ENCODE measurements around the gene HLA-DQB1. TPM values are rescaled to one million over a fixed set of nuclear protein-coding genes. Genes with fewer than 3 reads are reported as not detected.

The HLA-DQB1 gene
- total RNA-seq, 1 experiment from 2014 or later, result 2.1 TPM

DNA sequence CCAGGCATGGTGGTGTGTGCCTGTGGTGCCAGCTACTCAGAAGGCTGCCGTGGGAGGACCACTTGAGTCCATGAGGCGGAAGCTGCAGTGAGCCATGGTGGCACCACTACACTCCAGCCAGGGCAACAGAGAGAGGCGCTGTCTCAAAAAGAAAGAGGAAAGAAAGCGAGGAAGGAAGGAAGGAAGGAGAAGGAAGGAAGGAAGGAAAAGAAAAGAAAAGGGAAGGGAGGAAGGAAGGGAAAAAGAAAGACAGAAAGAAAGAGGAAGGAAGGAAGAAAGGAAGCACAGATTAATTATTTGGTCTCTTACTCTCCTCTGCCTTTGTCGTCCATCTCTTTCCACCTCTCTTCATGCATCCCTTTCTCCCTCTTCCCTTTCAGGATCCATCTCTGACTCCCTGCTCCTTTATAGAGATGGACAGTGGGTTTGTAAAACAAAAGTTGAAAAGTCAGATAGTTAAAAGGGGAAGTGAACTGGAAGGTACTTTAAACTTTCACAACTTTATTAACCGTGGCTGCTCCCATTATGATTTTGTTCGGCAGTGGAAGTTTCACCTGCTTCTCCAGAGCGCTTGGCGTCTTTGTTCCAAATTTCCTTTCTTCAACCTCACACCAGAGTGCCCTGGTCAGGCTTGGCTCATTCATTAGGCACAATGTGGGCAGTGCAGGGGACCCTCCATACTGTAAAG, 27.8 kb downstream of the HLA-DQB1 start:
- no peaks in the 10 kb centered on the region for H3K9me3 ChIP-seq (ENCODE audit: control insufficient read depth in 1 of 2, insufficient read depth in 1 of 2, low read depth in 1 of 2, low read length in 2 of 2)

DNA sequence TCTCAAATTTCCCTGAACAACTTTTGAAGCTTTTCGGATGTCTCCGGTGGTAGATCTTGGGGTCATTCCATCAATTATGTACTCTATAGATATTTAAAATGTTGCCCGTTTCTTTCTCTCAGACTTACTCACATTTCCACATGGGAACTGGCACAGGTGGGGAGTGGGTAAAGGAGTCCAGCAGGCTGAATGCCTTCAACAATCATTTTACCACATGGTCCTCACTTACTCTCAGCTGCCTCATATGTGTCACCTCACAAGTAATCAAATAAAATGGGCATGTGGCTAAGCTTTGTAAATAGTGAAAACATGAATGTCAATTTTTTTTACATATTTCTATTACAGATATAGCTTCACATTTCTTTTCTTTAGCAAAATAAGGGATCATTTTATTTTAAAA, 28.6 kb downstream of the HLA-DQB1 start:
- Histone ChIP-seq H3K9me3 (ENCODE audit: control insufficient read depth in 1 of 2, insufficient read depth in 1 of 2, low read depth in 1 of 2, low read length in 2 of 2) (no peaks in the 10 kb centered on the region), H3K27ac (ENCODE audit: low read depth, low read length) (no peak overlapping the region), H3K27me3 (ENCODE audit: insufficient read depth, low read length) (no peaks in the 10 kb centered on the region), H3K4me1 (ENCODE audit: control insufficient read depth in 1 of 2, insufficient read depth in 2 of 2, low read length in 2 of 2) (no peaks in the 10 kb centered on the region), H4K20me1 (ENCODE audit: insufficient read depth) (no peaks in the 10 kb centered on the region), H3K79me2 (ENCODE audit: insufficient read depth, low read length) (no peaks in the 10 kb centered on the region), H3K4me3 (replicated peaks in 1 of 2; ENCODE audit: low read depth in 1 of 2, low read length in 2 of 2) (no peak overlapping the region), H2AFZ (ENCODE audit: low read depth, low read length, poor library complexity, severe bottlenecking) (no peak overlapping the region), H3K36me3 (ENCODE audit: control insufficient read depth in 1 of 2, insufficient read depth in 2 of 2, low read length in 2 of 2) (no peaks in the 10 kb centered on the region), H3K4me2 (ENCODE audit: low read length) (no peak overlapping the region), H3K9me2 (ENCODE audit: insufficient read depth) (no peaks in the 10 kb centered on the region), H3K9ac (ENCODE audit: low read length) (no peak overlapping the region)
- ChIA-PET CTCF (no interaction called here), POLR2A (no interaction called here), RAD21 (ENCODE audit: low non-redundant PET in 1 of 2, low total read pairs in 2 of 2, uncharacterized antibody in 2 of 2, unreplicated experiment in 2 of 2) (no interaction called here)
- DNase-seq (ENCODE audit: low read depth, low spot score), result no peak
- intact Hi-C loops (cut with micrococcal nuclease), result no loop called here
- ATAC-seq, result no peak
- BruUV-seq (replicated peaks), result no TSS peak
- no peak for TF ChIP-seq POLR2AphosphoS5 (IDR thresholded peaks at IDR 0.05; ENCODE audit: low read depth, low read length)
- no peak for TF ChIP-seq EZH2phosphoT487 (IDR thresholded peaks at IDR 0.05; ENCODE audit: borderline replicate concordance)
- TF ChIP-seq, protein P1, sequence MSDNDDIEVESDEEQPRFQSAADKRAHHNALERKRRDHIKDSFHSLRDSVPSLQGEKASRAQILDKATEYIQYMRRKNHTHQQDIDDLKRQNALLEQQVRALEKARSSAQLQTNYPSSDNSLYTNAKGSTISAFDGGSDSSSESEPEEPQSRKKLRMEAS (IDR thresholded peaks at IDR 0.05), result no peak
- TF ChIP-seq JUND (IDR thresholded peaks at IDR 0.05), result no peak
- TF ChIP-seq, protein P2, sequence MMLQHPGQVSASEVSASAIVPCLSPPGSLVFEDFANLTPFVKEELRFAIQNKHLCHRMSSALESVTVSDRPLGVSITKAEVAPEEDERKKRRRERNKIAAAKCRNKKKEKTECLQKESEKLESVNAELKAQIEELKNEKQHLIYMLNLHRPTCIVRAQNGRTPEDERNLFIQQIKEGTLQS (IDR thresholded peaks at IDR 0.05), result no peak
- TF ChIP-seq FOSL1 (IDR thresholded peaks at IDR 0.05; ENCODE audit: low read depth), result no peak
- TF ChIP-seq ELF1 (IDR thresholded peaks at IDR 0.05; ENCODE audit: borderline replicate concordance, low read depth), result no peak
- TF ChIP-seq EGR1 (IDR thresholded peaks at IDR 0.05; ENCODE audit: low read depth), result no peak
- no peak for TF ChIP-seq SRF (IDR thresholded peaks at IDR 0.05; ENCODE audit: low read depth)
- TF ChIP-seq RAD21 (IDR thresholded peaks at IDR 0.05; ENCODE audit: low read depth), result no peak
- no peak for TF ChIP-seq REST (IDR thresholded peaks at IDR 0.05; ENCODE audit: low read depth)
- no peak for TF ChIP-seq TCF7L2 (IDR thresholded peaks at IDR 0.05; ENCODE audit: borderline replicate concordance, extremely low read depth, insufficient read depth, insufficient read length)

More for the DNA sequence above, 27.8 kb downstream of the HLA-DQB1 start:
- H3K27me3 ChIP-seq (ENCODE audit: insufficient read depth, low read length), result no peaks in the 10 kb centered on the region
- POLR2A ChIA-PET, result no interaction called here
- H3K9ac ChIP-seq (ENCODE audit: low read length), result no peak overlapping the region
- TF ChIP-seq TCF7L2 (IDR thresholded peaks at IDR 0.05; ENCODE audit: borderline replicate concordance, extremely low read depth, insufficient read depth, insufficient read length) (no peak), ELF1 (IDR thresholded peaks at IDR 0.05; ENCODE audit: borderline replicate concordance, low read depth) (no peak), CBX3 (IDR thresholded peaks at IDR 0.05; ENCODE audit: low read depth) (no peak), POLR2AphosphoS5 (IDR thresholded peaks at IDR 0.05; ENCODE audit: low read depth, low read length) (no peak)
- TF ChIP-seq, protein P2 (IDR thresholded peaks at IDR 0.05), result no peak
- CTCF ChIA-PET, result no interaction called here
- no peak overlapping the region for H3K27ac ChIP-seq (ENCODE audit: low read depth, low read length)
- no TSS peak for BruUV-seq (replicated peaks)
- no peaks in the 10 kb centered on the region for H4K20me1 ChIP-seq (ENCODE audit: insufficient read depth)
- DNase-seq (ENCODE audit: low read depth, low spot score) (no peak), ATAC-seq (no peak)
- H3K36me3 ChIP-seq (ENCODE audit: control insufficient read depth in 1 of 2, insufficient read depth in 2 of 2, low read length in 2 of 2), result no peaks in the 10 kb centered on the region
- H3K4me1 ChIP-seq (ENCODE audit: control insufficient read depth in 1 of 2, insufficient read depth in 2 of 2, low read length in 2 of 2), result no peaks in the 10 kb centered on the region
- no peak overlapping the region for H2AFZ ChIP-seq (ENCODE audit: low read depth, low read length, poor library complexity, severe bottlenecking)
- no peak overlapping the region for H3K4me3 ChIP-seq (replicated peaks in 1 of 2; ENCODE audit: low read depth in 1 of 2, low read length in 2 of 2)
- no peaks in the 10 kb centered on the region for H3K79me2 ChIP-seq (ENCODE audit: insufficient read depth, low read length)
- H3K9me2 ChIP-seq (ENCODE audit: insufficient read depth), result no peaks in the 10 kb centered on the region
- RAD21 ChIA-PET (ENCODE audit: low non-redundant PET in 1 of 2, low total read pairs in 2 of 2, uncharacterized antibody in 2 of 2, unreplicated experiment in 2 of 2), result no interaction called here
- intact Hi-C loops (cut with micrococcal nuclease), result no loop called here
- H3K4me2 ChIP-seq (ENCODE audit: low read length), result no peak overlapping the region

Measured in HCT116 (cell line).